Keratinocyte (primary cell): Measurements from ENCODE around the gene FAM110D. TPM values are rescaled to one million over a fixed set of nuclear protein-coding genes. Genes with fewer than 3 reads are reported as not detected.

Experiments
- DNase-seq: peaks from one replicate; pipeline ENCODE4 v3.0.0-alpha.2; 2011; ENCODE audit warnings: low read depth, missing footprints, low spot score
- FAIRE-seq: peaks from 2 replicates; lab custom pipeline; 2011; peaks lifted over from hg19 to GRCh38; lab: Jason Lieb, UNC
- H2AFZ ChIP-seq: 2 replicates; pipeline ENCODE4 v1.6.0; 2012; ENCODE audit warnings: low read length, control low read depth, inconsistent platforms; ENCODE audit not compliant: control insufficient read depth
- H3K27ac ChIP-seq: 2 replicates; pipeline ENCODE4 v1.5.1; 2011; ENCODE audit warnings: low read length; ENCODE audit not compliant: control insufficient read depth, insufficient read depth
- H3K27me3 ChIP-seq: 3 replicates; pipeline ENCODE4 v1.6.0; 2011; ENCODE audit warnings: low read length; ENCODE audit not compliant: control insufficient read depth, insufficient read depth; ENCODE audit errors: extremely low read depth
- H3K36me3 ChIP-seq, 2 experiments: 2 replicates in 1 of 2; 3 replicates in 1 of 2; pipeline ENCODE4 v1.5.1; 2011; ENCODE audit warnings: low read length in 2 of 2, mild to moderate bottlenecking in 1 of 2; ENCODE audit not compliant: control insufficient read depth in 2 of 2, insufficient read depth in 2 of 2; ENCODE audit errors: extremely low read depth in 1 of 2
- H3K4me1 ChIP-seq: 3 replicates; pipeline ENCODE4 v1.5.1; 2011; ENCODE audit warnings: low read length; ENCODE audit not compliant: control insufficient read depth, insufficient read depth; ENCODE audit errors: extremely low read depth
- H3K4me2 ChIP-seq: 3 replicates; pipeline ENCODE4 v1.6.0; 2011; ENCODE audit warnings: low read depth, low read length; ENCODE audit not compliant: control insufficient read depth, insufficient read depth; ENCODE audit errors: extremely low read depth
- H3K4me3 ChIP-seq, 3 experiments: fragments of 200-600 bp in 1 of 3; sonication (generic) in 1 of 3; 2 replicates in 2 of 3; 3 replicates in 1 of 3; pipeline ENCODE4 v1.5.1; 2011 to 2016; ENCODE audit warnings: low read length in 3 of 3, mild to moderate bottlenecking in 3 of 3, control low read depth in 2 of 3, inconsistent platforms in 1 of 3, low read depth in 1 of 3, mixed read lengths in 1 of 3, mixed run types in 1 of 3, moderate library complexity in 1 of 3; ENCODE audit not compliant: control insufficient read depth in 2 of 3, insufficient read depth in 2 of 3; ENCODE audit errors: extremely low read depth in 1 of 3
- H3K79me2 ChIP-seq: 2 replicates; pipeline ENCODE4 v1.6.0; 2012; ENCODE audit warnings: low read length; ENCODE audit not compliant: control insufficient read depth, insufficient read depth
- H3K9ac ChIP-seq: 3 replicates; pipeline ENCODE4 v1.6.0; 2011; ENCODE audit warnings: low read length; ENCODE audit not compliant: control insufficient read depth, insufficient read depth; ENCODE audit errors: extremely low read depth
- H3K9me1 ChIP-seq: 3 replicates; pipeline ENCODE4 v1.6.0; 2011; ENCODE audit warnings: low read length; ENCODE audit not compliant: control insufficient read depth, insufficient read depth; ENCODE audit errors: extremely low read depth
- H3K9me3 ChIP-seq: 2 replicates; pipeline ENCODE4 v1.5.1; 2012; ENCODE audit warnings: low read depth, low read length; ENCODE audit not compliant: control insufficient read depth
- H4K20me1 ChIP-seq: 3 replicates; pipeline ENCODE4 v1.6.0; 2011; ENCODE audit warnings: low read length; ENCODE audit not compliant: control insufficient read depth, insufficient read depth; ENCODE audit errors: extremely low read depth
- CTCF ChIP-seq, 3 experiments: IDR thresholded peaks in 1 of 3; conservative IDR thresholded peaks in 1 of 3; optimal IDR thresholded peaks in 1 of 3; 2 replicates in 2 of 3; 3 replicates in 1 of 3; pipeline versions ENCODE3 to v1.5.1; 2011; ENCODE audit warnings: low read length in 3 of 3, mild to moderate bottlenecking in 3 of 3, moderate library complexity in 2 of 3, control low read depth in 1 of 3, inconsistent platforms in 1 of 3; ENCODE audit not compliant: insufficient read depth in 2 of 3; ENCODE audit errors: extremely low read depth in 1 of 3
- EZH2 ChIP-seq: IDR thresholded peaks from one replicate; pipeline ENCODE4 v1.6.1; 2012; ENCODE audit warnings: inconsistent platforms, mild to moderate bottlenecking, low read length, moderate library complexity
- dilution Hi-C: fragments of 300-500 bp; cut with MboI; formaldehyde crosslinking; loops from one replicate; pipeline ENCODE4 v1.7.0; 2020; ENCODE audit warnings: low sequenced_read_pairs; ENCODE audit not compliant: extremely low pct_ligation_motif_present
- polyA plus RNA-seq, 5 experiments: library from polyadenylated mRNA; depleted of rRNA in 3 of 5; stranded (reverse) in 3 of 5; stranded (forward) in 1 of 5; unstranded in 1 of 5; fragments of >200 nt; gene quantifications; 1 replicate in 1 of 5; 2 replicates in 3 of 5; 3 replicates in 1 of 5; pipeline versions ENCODE4 v1.2.1 to v1.2.3, GENCODE V29; 2011 to 2012; ENCODE audit warnings: missing spikeins in 2 of 5, low read depth in 1 of 5, low replicate concordance in 1 of 5

FAM110D gene
- polyA plus RNA-seq, 1 donor (not counting 4 experiments of a cell fraction or from before 2014, with no cell fraction given) = not detected

GRCh38 chr1:26169198-26169554, 10.3 kb downstream of the FAM110D start:
- Histone ChIP-seq H4K20me1 (no peaks in the 10 kb centered on the region), H3K9me1 (no peaks in the 10 kb centered on the region), H3K27me3 (no peaks in the 10 kb centered on the region), H3K79me2 (peaks cover 17% of the 10 kb centered on the region), H3K4me1 (peaks cover 11% of the 10 kb centered on the region), H3K27ac (no peak overlapping the region), H3K4me2 (peak overlapping the region; percentile 78), H3K36me3 (peaks cover 0 to 10% of the 10 kb centered on the region in 2 experiments), H3K9ac (peak overlapping the region; percentile 89), H3K9me3 (no peaks in the 10 kb centered on the region), H3K4me3 (peak overlapping the region in 1 of 3 experiments; percentile 80), H2AFZ (peak overlapping the region; percentile 71)
- dilution Hi-C loops = no loop called here
- DNase-seq (no peak), FAIRE-seq (no peak)
- no peak for TF ChIP-seq EZH2
- no peak for TF ChIP-seq CTCF (optimal IDR thresholded peaks at IDR 0.05 in 1 of 3, IDR thresholded peaks at IDR 0.05 in 1 of 3, conservative IDR thresholded peaks at IDR 0.05 in 1 of 3; ENCODE audit: extremely low read depth in 1 of 3, insufficient read depth in 2 of 3, low read length in 3 of 3)

- Histone ChIP-seq H3K27me3 (no peaks in the 10 kb centered on the region), H3K79me2 (peaks cover 17% of the 10 kb centered on the region), H3K4me3 (peak within 1 kb of the TSS; percentile 64 to 94 (median 80)), H3K4me1 (peaks cover 11% of the 10 kb centered on the region), H3K9ac (peak within 1 kb of the TSS; percentile 89), H3K4me2 (peak within 1 kb of the TSS; percentile 78), H3K9me3 (no peaks in the 10 kb centered on the region), H3K9me1 (no peaks in the 10 kb centered on the region), H2AFZ (peak within 1 kb of the TSS; percentile 85), H3K36me3 (peaks cover 0 to 10% of the 10 kb centered on the region in 2 experiments), H3K27ac (peak within 1 kb of the TSS; percentile 60), H4K20me1 (no peaks in the 10 kb centered on the region)
- TF ChIP-seq EZH2 (no peak), CTCF (optimal IDR thresholded peaks at IDR 0.05 in 1 of 3, IDR thresholded peaks at IDR 0.05 in 1 of 3, conservative IDR thresholded peaks at IDR 0.05 in 1 of 3; ENCODE audit: extremely low read depth in 1 of 3, insufficient read depth in 2 of 3, low read length in 3 of 3) (peak; percentile 77 to 99 (median 92))
- DNase-seq = peak; percentile 55
- dilution Hi-C loops = no loop called here
- peak; percentile 39 for FAIRE-seq
These were observed 11.0 kb downstream of the FAM110D start, which contains the start of gene ZNF593 for GRCh38 chr1:26169669-26170471. ZNF593 (plus strand) TSS chr1:26169908; CDS start chr1:26169984, 76 bp downstream.
